GM18499 (cell line): ENCODE results near the gene NAALADL2.
A peak's percentile ranks its signal among the peaks of the same experiment; 100 is the strongest.
"Not testable (repeated sequence)": the region's sequence is repeated elsewhere in the genome, so short reads cannot be mapped to it uniquely, and the experiment has no call there.

ENCODE experiments used
- ATAC-seq: cut with Tn5 transposase; IDR thresholded peaks from one replicate; pipeline ENCODE4 v1.9.1; 2021; ENCODE audit warnings: moderate number of reproducible peaks; ENCODE audit not compliant: insufficient read depth, unreplicated experiment

Gene NAALADL2

GRCh38 chr3:175246234-175246633 lies 387.1 kb downstream of the NAALADL2 start:
- no peak for ATAC-seq

DNA sequence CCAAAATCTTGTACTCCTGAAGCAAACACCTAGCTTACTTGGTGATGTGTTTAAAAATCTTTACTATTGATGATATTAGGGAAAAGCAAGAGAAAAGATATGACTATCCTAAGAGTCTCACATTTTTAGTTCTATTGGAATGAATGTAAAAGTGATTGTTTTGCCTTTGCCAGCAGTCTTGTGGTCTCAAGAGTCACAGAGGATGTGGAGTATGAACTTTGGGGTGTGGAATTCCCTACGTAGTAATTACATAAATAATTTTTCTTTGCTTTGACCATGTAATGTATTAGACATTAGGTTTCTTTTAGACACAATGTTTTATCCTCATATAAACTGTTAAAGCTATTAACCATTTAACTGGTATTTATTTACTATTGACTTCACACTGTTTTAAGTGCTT lies 387.6 kb downstream of the NAALADL2 start:
- ATAC-seq, result no peak

- ATAC-seq, result no peak
Measured at GRCh38 chr3:175247629-175248028, 388.5 kb downstream of the NAALADL2 start.

DNA sequence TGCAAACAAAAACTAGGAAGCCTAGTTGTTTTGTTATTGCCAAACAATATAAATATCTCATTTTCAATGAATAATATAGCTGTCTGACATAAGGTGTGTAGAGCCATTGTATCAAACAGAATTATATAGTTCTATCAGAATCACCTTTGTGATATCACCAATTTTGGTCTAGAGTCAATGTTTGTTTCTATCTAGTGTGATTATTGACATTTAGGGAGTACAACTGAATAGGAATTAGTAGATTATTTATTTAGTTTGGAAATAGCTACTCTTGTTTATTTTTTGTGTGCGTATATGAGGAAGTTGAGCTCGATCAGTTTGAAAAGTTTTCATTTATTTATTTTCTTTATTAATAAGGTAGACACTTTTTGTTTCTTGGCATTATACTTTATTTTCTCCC lies 389.7 kb downstream of the NAALADL2 start:
- no peak for ATAC-seq

DNA sequence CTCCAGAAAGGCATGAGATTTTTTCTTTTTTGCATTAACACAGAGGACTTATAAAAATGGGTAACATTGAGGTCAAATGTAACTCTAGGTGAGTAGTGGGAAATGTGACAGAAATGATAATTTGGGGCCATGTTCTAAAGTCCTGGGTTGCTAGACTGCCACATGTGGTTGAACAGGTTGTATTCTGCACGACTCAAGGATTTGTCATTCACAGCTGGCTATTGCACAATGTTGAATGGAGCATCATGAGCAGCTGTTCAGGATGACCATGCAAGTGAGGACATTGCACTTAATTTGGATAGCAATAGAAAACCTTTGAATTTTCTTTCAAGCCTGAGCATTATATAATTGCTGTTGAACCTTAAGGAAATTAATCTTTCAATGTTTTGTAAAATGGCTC lies 396.6 kb downstream of the NAALADL2 start:
- ATAC-seq, result no peak

DNA sequence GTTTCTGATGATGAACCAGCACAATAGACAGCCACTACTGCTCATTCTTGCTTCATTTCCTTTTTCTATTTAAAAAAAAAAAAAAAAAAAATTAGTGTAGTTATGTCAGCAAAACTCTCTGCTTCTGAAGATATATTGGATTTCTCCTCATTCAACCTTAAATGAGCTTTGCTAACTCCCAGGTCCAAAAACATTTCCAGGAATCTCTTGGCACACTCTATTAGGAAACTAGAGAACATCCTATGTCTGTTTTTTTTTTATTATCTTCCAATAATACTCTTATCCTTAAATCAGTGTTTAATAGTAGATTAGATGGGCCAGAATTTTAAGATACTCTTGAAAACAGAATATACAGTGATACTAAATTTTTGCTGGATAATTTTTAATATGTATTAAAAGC lies 398.0 kb downstream of the NAALADL2 start:
- no peak for ATAC-seq

DNA sequence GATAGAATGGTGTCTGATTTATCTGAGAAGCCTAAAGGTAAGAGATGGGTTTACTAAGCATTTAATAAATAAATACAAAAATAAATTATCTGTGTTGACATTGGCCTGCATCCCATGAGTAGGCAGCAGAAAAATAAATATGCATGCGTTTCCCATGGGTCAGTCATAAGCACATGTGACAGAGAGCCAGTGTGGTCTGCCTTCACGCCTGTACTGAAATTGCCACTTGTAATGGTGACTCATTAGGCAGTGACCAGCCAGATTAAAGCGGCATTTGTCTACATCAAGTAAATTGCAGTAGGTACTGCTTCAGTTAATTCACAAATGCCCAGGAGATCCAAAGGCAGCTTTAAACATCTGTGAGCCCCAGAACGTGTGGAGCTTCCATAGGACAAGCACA lies 399.6 kb downstream of the NAALADL2 start:
- no peak for ATAC-seq

DNA sequence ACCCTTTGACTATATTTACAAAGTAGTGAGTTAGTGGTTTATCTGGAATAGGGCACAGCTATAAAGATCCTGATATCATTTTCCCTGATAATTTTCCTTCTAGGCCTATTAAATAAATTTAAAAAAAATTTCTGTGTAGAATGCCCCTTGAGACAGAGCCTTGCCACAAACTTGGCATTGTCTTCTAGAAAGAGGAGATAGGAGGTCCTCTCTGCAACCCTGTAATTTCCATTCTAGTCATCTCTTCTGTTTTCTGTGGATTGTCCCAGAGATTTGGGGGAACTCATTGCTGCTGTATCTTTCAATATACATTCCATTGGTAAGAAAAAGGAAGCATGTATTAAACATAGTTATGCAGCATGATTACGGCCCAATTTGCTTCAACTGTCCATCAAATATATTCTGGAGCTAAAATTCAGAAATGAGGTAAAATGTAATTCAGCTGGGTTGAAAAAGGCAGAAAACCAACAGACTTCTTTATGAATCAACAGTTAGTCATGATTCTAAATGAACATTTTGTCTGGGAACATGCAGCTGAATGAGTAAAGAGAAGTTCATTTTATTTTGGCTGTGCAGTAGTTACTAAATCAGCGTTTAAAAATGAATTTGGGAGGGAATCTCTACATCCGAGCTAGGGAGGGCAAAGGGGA lies 401.1 kb downstream of the NAALADL2 start:
- no peak for ATAC-seq

GRCh38 chr3:175266478-175266877 lies 407.3 kb downstream of the NAALADL2 start:
- no peak for ATAC-seq

- ATAC-seq, result no peak
Measured at GRCh38 chr3:175267121-175267531, 408.0 kb downstream of the NAALADL2 start.

DNA sequence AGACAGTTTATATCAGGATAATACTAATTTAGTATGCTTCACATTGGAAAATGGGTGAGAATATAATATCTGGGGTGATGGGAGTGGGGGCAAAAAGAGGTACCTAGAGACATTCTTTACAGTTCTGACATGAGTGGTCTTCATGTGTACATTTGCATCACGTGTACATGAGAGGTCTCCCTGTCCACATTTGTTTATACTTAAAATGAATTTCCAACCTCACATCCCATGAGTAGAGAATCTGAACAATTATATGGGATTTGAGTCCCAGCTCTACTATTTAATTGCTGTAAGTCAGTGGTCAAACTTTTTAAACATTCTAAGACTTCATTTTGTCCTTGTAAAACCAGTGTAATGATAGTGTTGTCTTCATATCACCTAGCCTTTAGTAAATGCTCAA lies 408.4 kb downstream of the NAALADL2 start:
- ATAC-seq, result no peak

GRCh38 chr3:175269394-175269793 lies 410.3 kb downstream of the NAALADL2 start:
- no peak for ATAC-seq

- no peak for ATAC-seq
Measured at GRCh38 chr3:175270198-175270837, 411.2 kb downstream of the NAALADL2 start.

DNA sequence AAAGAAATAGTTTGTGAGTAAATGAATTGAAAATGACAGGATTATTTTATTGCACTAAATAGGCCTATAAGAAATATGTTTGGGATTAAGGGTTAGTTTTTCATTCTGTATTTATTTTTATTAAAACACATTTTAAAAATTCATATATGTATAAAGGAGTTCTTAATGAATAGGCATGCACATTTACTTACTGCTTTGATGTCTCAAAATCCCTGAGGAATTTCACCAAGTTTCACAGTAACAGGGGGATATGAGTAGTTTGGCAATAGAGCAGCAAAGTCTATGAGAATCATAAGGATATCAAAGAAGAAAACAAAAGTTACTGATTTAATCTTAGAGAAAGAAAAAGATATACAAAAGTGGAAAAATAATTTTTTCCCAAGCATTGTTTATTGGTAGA lies 411.7 kb downstream of the NAALADL2 start:
- no peak for ATAC-seq

DNA sequence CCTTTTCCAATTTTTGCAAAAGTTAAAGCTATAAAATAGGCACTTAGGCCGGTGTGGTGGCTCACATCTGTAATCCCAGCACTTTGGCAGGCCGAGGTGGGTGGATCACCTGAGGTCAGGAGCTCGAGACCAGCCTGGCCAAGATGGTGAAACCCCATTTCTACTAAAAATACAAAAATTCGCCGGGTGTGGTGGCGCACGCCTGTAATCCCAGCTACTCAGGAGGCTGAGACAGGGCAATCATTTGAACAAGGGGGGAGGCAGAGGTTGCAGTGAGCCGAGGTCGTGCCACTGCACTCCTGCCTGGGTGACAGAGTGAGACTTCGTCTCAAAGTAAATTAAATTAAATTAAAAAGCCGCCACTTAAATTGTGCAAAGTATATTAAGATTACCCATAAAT lies 412.3 kb downstream of the NAALADL2 start:
- ATAC-seq, result not testable (repeated sequence)

- ATAC-seq, result no peak
Measured at GRCh38 chr3:175272392-175272791, 413.3 kb downstream of the NAALADL2 start.

- no peak for ATAC-seq
Measured at GRCh38 chr3:175273573-175273972, 414.4 kb downstream of the NAALADL2 start.

DNA sequence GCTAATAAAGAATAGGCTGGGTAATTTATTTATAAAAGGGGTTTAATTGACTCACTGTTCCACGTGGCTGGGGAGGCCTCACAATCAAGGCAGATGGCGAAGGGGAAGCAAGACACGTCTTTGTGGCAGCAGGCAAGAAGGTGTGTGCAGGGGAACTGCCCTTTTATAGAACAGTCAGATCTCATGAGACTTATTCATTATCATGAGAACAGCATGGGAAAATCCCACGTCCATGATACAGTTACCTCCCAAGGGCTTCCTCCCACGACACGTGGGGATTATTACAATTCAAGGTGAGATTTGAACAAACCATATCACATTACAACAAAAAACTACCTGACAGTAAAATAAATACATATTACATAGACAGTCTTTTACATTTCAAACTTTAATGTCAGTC lies 414.9 kb downstream of the NAALADL2 start:
- peak; percentile 74 for ATAC-seq

DNA sequence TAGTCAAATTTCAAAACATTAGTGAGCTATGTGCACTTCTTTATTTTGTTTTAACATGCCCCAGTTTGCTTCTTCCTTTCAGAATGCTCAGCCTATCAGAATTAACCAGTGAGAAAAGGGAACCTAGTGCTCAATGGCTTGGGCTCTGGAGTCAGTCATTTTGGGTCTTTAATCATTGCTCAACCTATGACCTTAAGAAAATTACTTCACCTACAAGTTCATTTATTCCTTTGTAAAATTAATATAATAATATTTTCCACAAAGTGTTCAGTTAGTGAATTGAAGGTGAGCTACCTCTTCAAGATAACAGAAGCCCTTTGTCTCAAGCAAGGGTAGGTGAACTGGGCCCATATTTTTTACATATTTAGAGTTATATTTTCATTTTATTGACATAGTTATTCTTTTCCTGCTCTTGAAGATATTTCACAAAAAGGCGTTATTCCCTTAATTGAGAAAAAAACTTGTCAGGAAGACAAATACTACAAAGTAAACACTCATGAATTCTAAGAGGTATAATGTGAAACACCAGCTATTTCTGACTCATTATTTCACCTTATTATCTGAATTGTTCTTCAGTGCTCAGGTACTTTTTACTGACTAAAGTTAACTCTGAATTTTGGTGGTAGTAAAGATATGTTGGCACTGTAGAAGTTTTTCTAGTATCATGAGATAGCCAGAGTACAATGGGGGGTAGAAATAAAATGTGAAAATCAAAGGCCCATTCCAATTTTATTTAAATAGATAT lies 415.5 kb downstream of the NAALADL2 start:
- peak; percentile 35 for ATAC-seq

- ATAC-seq, result no peak
Measured at GRCh38 chr3:175278680-175279079, 419.5 kb downstream of the NAALADL2 start.

GRCh38 chr3:175279457-175279856 lies 420.3 kb downstream of the NAALADL2 start:
- no peak for ATAC-seq

DNA sequence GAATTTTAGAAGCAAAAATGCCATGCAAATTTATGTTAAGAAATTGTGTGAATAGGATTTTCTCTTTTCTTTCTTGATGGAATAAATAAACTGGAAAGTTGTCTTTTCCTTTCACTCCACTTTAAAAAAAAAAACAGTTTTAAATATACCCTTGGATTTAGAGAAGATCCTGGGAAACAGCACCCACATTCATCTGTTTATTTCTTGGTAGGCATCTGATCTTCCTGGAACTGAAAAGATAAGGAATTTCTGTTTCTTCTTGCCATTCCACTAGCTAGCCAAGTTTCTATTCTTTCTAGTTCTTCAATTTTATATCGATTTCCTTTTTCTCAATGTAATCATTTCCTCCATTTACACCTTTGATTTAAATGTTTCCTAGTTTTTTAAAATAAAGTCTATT lies 420.8 kb downstream of the NAALADL2 start:
- no peak for ATAC-seq
